NCI-H2196 (cell line): Measurements from ENCODE around the gene CRACDL.

Experiments used
- DNase-seq: peaks from one replicate; lab custom pipeline; 2025; ENCODE audit not compliant: unreplicated experiment; lab: John Stamatoyannopoulos, UW

The CRACDL gene

GRCh38 chr2:98805412-98806171, 130.4 kb downstream of the CRACDL start:
- peak; percentile 66 for DNase-seq

- DNase-seq = no peak
These were observed 131.3 kb downstream of the CRACDL start for GRCh38 chr2:98804736-98805135.

- no peak for DNase-seq
These were observed 131.8 kb downstream of the CRACDL start for GRCh38 chr2:98804265-98804650.

- DNase-seq = no peak
These were observed 132.4 kb downstream of the CRACDL start for GRCh38 chr2:98803405-98804264.

GRCh38 chr2:98802344-98802743, 133.7 kb downstream of the CRACDL start:
- DNase-seq = no peak

- no peak for DNase-seq
These were observed 134.1 kb downstream of the CRACDL start for GRCh38 chr2:98801921-98802321.

GRCh38 chr2:98801286-98801685, 134.7 kb downstream of the CRACDL start:
- no peak for DNase-seq

- no peak for DNase-seq
These were observed 135.5 kb downstream of the CRACDL start for GRCh38 chr2:98800330-98801064.

- DNase-seq = no peak
These were observed 136.4 kb downstream of the CRACDL start for GRCh38 chr2:98799375-98800329.

- no peak for DNase-seq
These were observed 139.1 kb downstream of the CRACDL start for GRCh38 chr2:98796775-98797544.

- DNase-seq = no peak
These were observed 139.9 kb downstream of the CRACDL start for GRCh38 chr2:98795891-98796676.

- DNase-seq = no peak
These were observed 141.9 kb downstream of the CRACDL start for GRCh38 chr2:98793897-98794830.

GRCh38 chr2:98793275-98793674, 142.8 kb downstream of the CRACDL start:
- DNase-seq = no peak

GRCh38 chr2:98790221-98790620, 145.8 kb downstream of the CRACDL start:
- DNase-seq = no peak

GRCh38 chr2:98787700-98788099, 148.3 kb downstream of the CRACDL start:
- DNase-seq = no peak

GRCh38 chr2:98786179-98786578, 149.8 kb downstream of the CRACDL start:
- DNase-seq = no peak

- no peak for DNase-seq
These were observed 153.5 kb downstream of the CRACDL start for GRCh38 chr2:98782570-98782969.

- DNase-seq = no peak
These were observed 154.2 kb downstream of the CRACDL start for GRCh38 chr2:98781822-98782221.
